HepG2 (cell line): ENCODE results near the gene CHMP6. TPM values are rescaled to one million over a fixed set of nuclear protein-coding genes. Genes with fewer than 3 reads are reported as not detected.

Source experiments
- ATAC-seq: fragments of 200-7000 bp; cut with Tn5 transposase; 3 replicates; pipeline ENCODE4 v1.9.1; 2020; ENCODE audit warnings: mild to moderate bottlenecking, moderate library complexity
- BruUV-seq: library from RNA; stranded (reverse); fragments of 400-500 nt; replicated peaks from 2 replicates; lab custom pipeline; 2021; lab: Mats Ljungman, UMichigan
- CTCF ChIA-PET: fragments of 300-600 bp; formaldehyde crosslinking; extraction: SDS; loops from one replicate; lab custom pipeline; 2021; ENCODE audit warnings: low total read pairs, inconsistent platforms, low intra/inter-chr PET ratio; lab: Yijun Ruan, JAX
- POLR2A ChIA-PET: fragments of 350-600 bp; sonication (Branson Sonifier 250); formaldehyde crosslinking; loops from one replicate; lab custom pipeline; 2020; ENCODE audit warnings: antibody characterized with exemption, inconsistent platforms; lab: Yijun Ruan, JAX
- DNase-seq: peaks from one replicate; pipeline ENCODE4 v3.0.0-alpha.2; 2015; ENCODE audit warnings: low spot score
- FAIRE-seq: peaks from 3 replicates; lab custom pipeline; 2011; peaks lifted over from hg19 to GRCh38; lab: Jason Lieb, UNC
- H2AFZ ChIP-seq: one replicate; pipeline ENCODE4 v1.6.1; 2011; ENCODE audit warnings: low read length, inconsistent platforms
- H3K27ac ChIP-seq: fragments of 300-600 bp; 3 replicates; pipeline ENCODE4 v1.8.0; 2011; ENCODE audit warnings: mixed run types, mild to moderate bottlenecking, mixed read lengths, low read length, inconsistent platforms; ENCODE audit not compliant: insufficient read depth; ENCODE audit errors: extremely low read length
- H3K27me3 ChIP-seq, 2 experiments: fragments of 200-600 bp in 1 of 2; 2 replicates in 1 of 2; 3 replicates in 1 of 2; pipeline versions ENCODE4 v1.6.0 to v1.8.0; 2011; ENCODE audit warnings: low read length in 2 of 2, mild to moderate bottlenecking in 2 of 2, moderate library complexity in 2 of 2, inconsistent platforms in 1 of 2; ENCODE audit not compliant: insufficient read depth in 2 of 2, control insufficient read depth in 1 of 2
- H3K36me3 ChIP-seq, 2 experiments: fragments of 200-600 bp in 1 of 2; replicated peaks in 1 of 2; 2 replicates in 1 of 2; 3 replicates in 1 of 2; pipeline versions ENCODE4 v1.5.1 to v1.8.0; 2011; ENCODE audit warnings: low read length in 2 of 2, inconsistent platforms in 1 of 2; ENCODE audit not compliant: insufficient read depth in 2 of 2, control insufficient read depth in 1 of 2
- H3K4me1 ChIP-seq: 2 replicates; pipeline ENCODE4 v1.5.1; 2012; ENCODE audit warnings: low read length, inconsistent platforms; ENCODE audit not compliant: insufficient read depth
- H3K4me2 ChIP-seq: 2 replicates; pipeline ENCODE4 v1.6.0; 2011; ENCODE audit warnings: low read depth, low read length, inconsistent platforms
- H3K4me3 ChIP-seq, 3 experiments: fragments of 200-600 bp in 1 of 3; sonication (generic), shearing (Covaris generic) in 1 of 3; replicated peaks in 1 of 3; 2 replicates each; pipeline ENCODE4 v1.5.1; 2011 to 2016; ENCODE audit warnings: low read length in 3 of 3, inconsistent platforms in 2 of 3, low read depth in 2 of 3, mild to moderate bottlenecking in 2 of 3, control low read depth in 1 of 3, mixed read lengths in 1 of 3; ENCODE audit not compliant: insufficient read depth in 1 of 3
- H3K79me2 ChIP-seq: one replicate; pipeline ENCODE4 v1.6.1; 2011; ENCODE audit warnings: low read length, inconsistent platforms; ENCODE audit not compliant: insufficient read depth
- H3K9ac ChIP-seq: 2 replicates; pipeline ENCODE4 v1.6.0; 2011; ENCODE audit warnings: mild to moderate bottlenecking, low read depth, low read length, inconsistent platforms; ENCODE audit not compliant: insufficient read depth
- H3K9me3 ChIP-seq: 2 replicates; pipeline ENCODE4 v1.5.1; 2012; ENCODE audit warnings: mild to moderate bottlenecking, low read length
- H4K20me1 ChIP-seq: 2 replicates; pipeline ENCODE4 v1.6.0; 2011; ENCODE audit warnings: inconsistent platforms, mild to moderate bottlenecking, low read length, moderate library complexity; ENCODE audit not compliant: insufficient read depth
- AKAP8 ChIP-seq: sonication (generic); formaldehyde crosslinking; IDR thresholded peaks from 2 replicates; pipeline ENCODE4 v1.5.1; 2020; ENCODE audit warnings: mild to moderate bottlenecking, missing genetic modification reagents
- DMAP1 ChIP-seq: IDR thresholded peaks from 2 replicates; pipeline ENCODE4 v1.6.1; 2016
- KDM2A ChIP-seq: sonication (generic); formaldehyde crosslinking; IDR thresholded peaks from 2 replicates; pipeline ENCODE4 v1.4.0; 2020; ENCODE audit warnings: low read depth, missing genetic modification reagents, borderline replicate concordance
- MAZ ChIP-seq, 2 experiments: sonication (generic) in 1 of 2; formaldehyde crosslinking in 1 of 2; IDR thresholded peaks; 2 replicates each; pipeline versions ENCODE4 v1.5.0 to v1.6.1; 2012 to 2020; ENCODE audit warnings: low read depth in 2 of 2, mild to moderate bottlenecking in 2 of 2, borderline replicate concordance in 1 of 2, improper control_type of control experiment in 1 of 2, low read length in 1 of 2, missing genetic modification reagents in 1 of 2, moderate library complexity in 1 of 2
- NFYC ChIP-seq: IDR thresholded peaks from 2 replicates; pipeline ENCODE4 v1.6.1; 2016; ENCODE audit warnings: missing genetic modification reagents, missing compliant biosample characterization
- RBM22 ChIP-seq: fragments of 200-400 bp; formaldehyde crosslinking; optimal IDR thresholded peaks from 2 replicates; pipeline ENCODE3; 2017; ENCODE audit warnings: mild to moderate bottlenecking, low read length, moderate library complexity
- ZNF121 ChIP-seq: sonication (generic); formaldehyde crosslinking; IDR thresholded peaks from 2 replicates; pipeline ENCODE4 v1.5.0; 2020; ENCODE audit warnings: mild to moderate bottlenecking, missing genetic modification reagents
- ZNF451 ChIP-seq: sonication (generic); formaldehyde crosslinking; IDR thresholded peaks from 2 replicates; pipeline ENCODE4 v1.5.0; 2020; ENCODE audit warnings: mild to moderate bottlenecking, missing genetic modification reagents
- ZNF605 ChIP-seq: sonication (generic); formaldehyde crosslinking; IDR thresholded peaks from 2 replicates; pipeline ENCODE4 v1.8.0; 2022; ENCODE audit warnings: mild to moderate bottlenecking, missing genetic modification reagents
- WGBS: methylation state at CpG from one replicate; pipeline ENCODE4 v1.1.6; 2017; ENCODE audit warnings: low lambda C conversion rate; 5-methylcytosine and 5-hydroxymethylcytosine counted together
- in situ Hi-C: cut with HindIII; loops from 2 replicates; pipeline ENCODE4 v1.10.0; 2017; ENCODE audit warnings: low pct_unique_long_range_greater_than_20kb; ENCODE audit not compliant: extremely low pct_ligation_motif_present
- intact Hi-C: fragments of 100-400 bp; cut with micrococcal nuclease; formaldehyde crosslinking; loops from one replicate; pipeline ENCODE4 v1.10.0; 2022; ENCODE audit not compliant: unreplicated experiment
- polyA plus RNA-seq, 8 experiments: library from polyadenylated mRNA; depleted of rRNA in 3 of 8; stranded (reverse) in 7 of 8; unstranded in 1 of 8; fragments of >200 nt; fragmentation: Illumina TruSeq in 4 of 8; extraction: Trizol in 4 of 8; gene quantifications; 2 replicates each; pipeline versions ENCODE4 v1.2.1 to v1.2.3, GENCODE V29; 2011 to 2016; ENCODE audit warnings: low read depth in 4 of 8, missing spikeins in 1 of 8, mixed read lengths in 1 of 8; ENCODE audit not compliant: insufficient read depth in 1 of 8
- total RNA-seq, 5 experiments: library from RNA; depleted of rRNA; stranded (reverse); fragments of >200 nt; fragmentation: Illumina TruSeq; extraction: Trizol; gene quantifications; 2 replicates each; pipeline ENCODE4 v1.2.3, GENCODE V29; 2016; ENCODE audit warnings: low read depth in 1 of 5
- TF ChIP-seq, protein P1 (sequence below): sonication (generic); formaldehyde crosslinking; IDR thresholded peaks from 2 replicates; pipeline ENCODE4 v1.9.0; 2021; ENCODE audit warnings: missing genetic modification reagents, borderline replicate concordance
- TF ChIP-seq, protein P2 (sequence below): sonication (generic); formaldehyde crosslinking; IDR thresholded peaks from 2 replicates; pipeline ENCODE4 v1.4.0; 2020; ENCODE audit warnings: missing genetic modification reagents

The CHMP6 gene
- total and polyA plus RNA-seq, 2 of the 13 experiments (the other 11 are each of a cell fraction or from before 2014, with no cell fraction given): 11.1 to 24.2 TPM

DNA sequence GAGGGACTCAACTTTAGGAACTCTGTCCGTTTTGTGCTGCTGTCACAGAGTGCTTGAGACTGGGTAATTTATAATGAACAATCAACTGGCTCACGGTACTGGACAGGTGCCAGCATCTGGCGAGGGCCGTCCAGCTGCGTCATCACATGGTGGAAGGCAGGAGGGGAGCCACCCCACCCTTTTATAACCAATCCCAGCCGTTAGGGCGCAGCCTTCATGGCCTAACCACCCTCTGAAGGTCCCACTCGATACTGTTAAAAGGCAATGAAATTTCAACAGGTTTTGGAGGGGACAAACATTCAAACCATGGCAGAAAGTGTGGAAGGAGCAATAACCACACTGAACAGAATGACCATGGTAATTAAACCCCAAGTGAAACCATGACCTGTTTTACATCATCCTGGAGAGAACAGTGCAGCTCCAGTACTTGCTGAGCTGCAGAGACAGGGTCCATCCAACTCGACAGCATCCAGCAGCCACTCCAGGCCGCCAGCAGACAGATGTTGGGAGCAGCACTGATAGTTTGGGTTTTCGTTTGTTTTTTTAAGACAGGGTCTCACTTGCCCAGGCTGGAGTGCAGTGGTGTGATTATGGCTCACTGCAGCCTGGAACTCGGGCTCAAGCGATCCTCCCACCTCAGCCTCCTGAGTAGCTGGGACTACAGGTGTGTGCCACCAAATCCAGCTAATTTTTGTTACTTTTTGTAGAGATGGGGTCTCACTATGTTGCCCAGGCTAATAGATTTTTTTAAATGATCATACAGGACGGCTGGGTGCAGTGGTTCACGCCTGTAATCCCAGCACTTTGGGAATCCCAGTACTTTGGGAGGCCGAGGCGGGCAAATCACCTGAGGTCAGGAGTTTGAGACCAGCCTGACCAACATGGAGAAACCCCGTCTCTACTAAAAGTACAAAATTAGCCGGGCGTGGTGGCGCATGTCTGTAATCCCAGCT is 11.0 kb downstream of the CHMP6 start:
- Histone ChIP-seq H3K36me3 (peaks cover 10 to 19% of the 10 kb centered on the region in 2 experiments; a peak in 4 of 5 replicates), H3K9me3 (no peaks in the 10 kb centered on the region), H3K27me3 (peaks cover 7 to 46% of the 10 kb centered on the region in 2 experiments; a peak in 4 of 5 replicates), H3K4me3 (no peak overlapping the region), H3K27ac (no peak overlapping the region), H3K79me2 (no peaks in the 10 kb centered on the region), H3K9ac (no peak overlapping the region), H2AFZ (no peak overlapping the region), H4K20me1 (0 out of 2 replicates have a peak, but pooled peaks cover 4% of the 10 kb centered on the region), H3K4me2 (no peak overlapping the region), H3K4me1 (peaks cover 39% of the 10 kb centered on the region)
- intact Hi-C loops (no loop called here), in situ Hi-C loops (no loop called here)
- CTCF ChIA-PET: no interaction called here
- FAIRE-seq (peak; percentile 34), DNase-seq (no peak), ATAC-seq (peak; percentile 4; the same call in 2 of the 3 replicates)
- 43% methylated on average over 21 of the region's 21 CpGs for WGBS
- TF ChIP-seq ZNF121 (peak; percentile 87), NFYC (CRISPR knock-in tag) (no peak), RBM22 (peak; percentile 69), AKAP8 (0 out of 2 replicates have a peak, but pooled peaks have one; percentile 72), ZNF605 (CRISPR knock-in tag) (peak; percentile 69; the same call in 1 of the 2 replicates), KDM2A (peak; percentile 56; the same call in 1 of the 2 replicates), MAZ (IDR thresholded peaks at IDR 0.05; ENCODE audit: borderline replicate concordance, low read depth, low read length) (no peak), MAZ (CRISPR knock-in tag; IDR thresholded peaks at IDR 0.05; ENCODE audit: low read depth) (no peak), ZNF451 (CRISPR knock-in tag) (no peak), DMAP1 (CRISPR knock-in tag) (no peak)
- TF ChIP-seq, protein P1, sequence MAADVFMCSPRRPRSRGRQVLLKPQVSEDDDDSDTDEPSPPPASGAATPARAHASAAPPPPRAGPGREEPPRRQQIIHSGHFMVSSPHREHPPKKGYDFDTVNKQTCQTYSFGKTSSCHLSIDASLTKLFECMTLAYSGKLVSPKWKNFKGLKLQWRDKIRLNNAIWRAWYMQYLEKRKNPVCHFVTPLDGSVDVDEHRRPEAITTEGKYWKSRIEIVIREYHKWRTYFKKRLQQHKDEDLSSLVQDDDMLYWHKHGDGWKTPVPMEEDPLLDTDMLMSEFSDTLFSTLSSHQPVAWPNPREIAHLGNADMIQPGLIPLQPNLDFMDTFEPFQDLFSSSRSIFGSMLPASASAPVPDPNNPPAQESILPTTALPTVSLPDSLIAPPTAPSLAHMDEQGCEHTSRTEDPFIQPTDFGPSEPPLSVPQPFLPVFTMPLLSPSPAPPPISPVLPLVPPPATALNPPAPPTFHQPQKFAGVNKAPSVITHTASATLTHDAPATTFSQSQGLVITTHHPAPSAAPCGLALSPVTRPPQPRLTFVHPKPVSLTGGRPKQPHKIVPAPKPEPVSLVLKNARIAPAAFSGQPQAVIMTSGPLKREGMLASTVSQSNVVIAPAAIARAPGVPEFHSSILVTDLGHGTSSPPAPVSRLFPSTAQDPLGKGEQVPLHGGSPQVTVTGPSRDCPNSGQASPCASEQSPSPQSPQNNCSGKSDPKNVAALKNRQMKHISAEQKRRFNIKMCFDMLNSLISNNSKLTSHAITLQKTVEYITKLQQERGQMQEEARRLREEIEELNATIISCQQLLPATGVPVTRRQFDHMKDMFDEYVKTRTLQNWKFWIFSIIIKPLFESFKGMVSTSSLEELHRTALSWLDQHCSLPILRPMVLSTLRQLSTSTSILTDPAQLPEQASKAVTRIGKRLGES: no peak
- TF ChIP-seq, protein P2, sequence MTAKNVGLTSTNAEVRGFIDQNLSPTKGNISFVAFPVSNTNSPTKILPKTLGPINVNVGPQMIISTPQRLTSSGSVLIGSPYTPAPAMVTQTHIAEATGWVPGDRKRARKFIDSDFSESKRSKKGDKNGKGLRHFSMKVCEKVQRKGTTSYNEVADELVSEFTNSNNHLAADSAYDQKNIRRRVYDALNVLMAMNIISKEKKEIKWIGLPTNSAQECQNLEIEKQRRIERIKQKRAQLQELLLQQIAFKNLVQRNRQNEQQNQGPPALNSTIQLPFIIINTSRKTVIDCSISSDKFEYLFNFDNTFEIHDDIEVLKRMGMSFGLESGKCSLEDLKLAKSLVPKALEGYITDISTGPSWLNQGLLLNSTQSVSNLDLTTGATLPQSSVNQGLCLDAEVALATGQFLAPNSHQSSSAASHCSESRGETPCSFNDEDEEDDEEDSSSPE (CRISPR knock-in tag): no peak
- no TSS peak for BruUV-seq
- POLR2A ChIA-PET: interaction anchor here (1.3 kb wide), 1 partner anchor 15 kb away, joined by 3 read pairs; no protein-coding TSS in a partner anchor
